ENCODE results near the gene NAP1L4. TPM values are rescaled to one million over a fixed set of nuclear protein-coding genes. Genes with fewer than 3 reads are reported as not detected.

NAP1L4 gene
- total RNA-seq, 1 donor from 2014 or later = 171 TPM

DNA sequence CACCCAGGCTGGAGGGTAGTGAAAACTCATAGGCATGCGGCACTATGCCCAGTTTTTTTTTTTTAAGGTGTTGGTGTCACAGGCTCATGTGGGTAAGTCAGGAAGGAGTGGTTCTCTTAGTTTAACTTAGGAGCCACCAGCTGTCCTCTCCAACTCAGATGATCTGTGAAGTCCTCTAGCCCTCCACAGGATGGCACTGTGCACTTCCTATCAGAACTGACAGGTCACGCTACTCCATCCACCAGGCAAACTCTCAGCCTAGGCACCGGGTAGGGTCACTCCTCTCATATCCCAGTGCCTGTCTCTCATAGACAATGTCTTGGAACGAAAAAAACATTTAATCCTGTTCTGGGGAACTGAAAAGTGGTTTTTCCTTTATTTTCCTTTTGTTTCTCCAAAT is 16.5 kb downstream of the NAP1L4 start:
- no peaks in the 10 kb centered on the region for H3K9me3 Mint-ChIP-seq
- no peaks in the 10 kb centered on the region for H3K4me1 Mint-ChIP-seq
- H3K27ac Mint-ChIP-seq = no peak overlapping the region
- no peak overlapping the region for H3K4me3 Mint-ChIP-seq
- DNase-seq (ENCODE audit: low spot score in 2 of 2, unreplicated experiment in 2 of 2) = no peak
- peaks cover 36% of the 10 kb centered on the region for H3K36me3 Mint-ChIP-seq
- no peak for TF ChIP-seq CTCF (IDR thresholded peaks at IDR 0.05; ENCODE audit: unreplicated experiment)
- no peaks in the 10 kb centered on the region for H3K27me3 Mint-ChIP-seq (ENCODE audit: low read depth)

DNA sequence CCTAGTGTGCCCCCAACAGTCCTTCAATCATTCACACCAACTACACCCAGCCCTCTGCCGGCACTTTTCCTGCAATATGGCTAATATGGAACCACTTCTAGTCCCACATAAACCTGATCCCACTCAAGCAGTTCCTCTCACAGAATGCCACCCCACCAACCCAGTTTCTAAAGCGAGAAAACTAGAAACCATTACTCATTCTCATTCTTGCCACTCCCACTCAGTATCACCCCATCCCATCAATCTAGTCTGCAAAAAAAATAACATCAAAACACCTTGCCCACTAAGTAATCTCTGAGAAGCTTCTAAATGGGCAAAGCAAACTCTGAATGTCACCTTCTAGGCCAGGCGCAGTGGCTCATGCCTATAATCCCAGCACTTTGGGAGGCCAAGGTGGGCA is 17.9 kb downstream of the NAP1L4 start:
- no peaks in the 10 kb centered on the region for H3K27me3 Mint-ChIP-seq (ENCODE audit: low read depth)
- H3K4me3 Mint-ChIP-seq = no peak overlapping the region
- H3K36me3 Mint-ChIP-seq = peaks cover 49% of the 10 kb centered on the region
- H3K4me1 Mint-ChIP-seq = no peaks in the 10 kb centered on the region
- no peak for TF ChIP-seq CTCF (IDR thresholded peaks at IDR 0.05; ENCODE audit: unreplicated experiment)
- H3K9me3 Mint-ChIP-seq = no peaks in the 10 kb centered on the region
- DNase-seq (ENCODE audit: low spot score in 2 of 2, unreplicated experiment in 2 of 2) = no peak
- no peak overlapping the region for H3K27ac Mint-ChIP-seq

DNA sequence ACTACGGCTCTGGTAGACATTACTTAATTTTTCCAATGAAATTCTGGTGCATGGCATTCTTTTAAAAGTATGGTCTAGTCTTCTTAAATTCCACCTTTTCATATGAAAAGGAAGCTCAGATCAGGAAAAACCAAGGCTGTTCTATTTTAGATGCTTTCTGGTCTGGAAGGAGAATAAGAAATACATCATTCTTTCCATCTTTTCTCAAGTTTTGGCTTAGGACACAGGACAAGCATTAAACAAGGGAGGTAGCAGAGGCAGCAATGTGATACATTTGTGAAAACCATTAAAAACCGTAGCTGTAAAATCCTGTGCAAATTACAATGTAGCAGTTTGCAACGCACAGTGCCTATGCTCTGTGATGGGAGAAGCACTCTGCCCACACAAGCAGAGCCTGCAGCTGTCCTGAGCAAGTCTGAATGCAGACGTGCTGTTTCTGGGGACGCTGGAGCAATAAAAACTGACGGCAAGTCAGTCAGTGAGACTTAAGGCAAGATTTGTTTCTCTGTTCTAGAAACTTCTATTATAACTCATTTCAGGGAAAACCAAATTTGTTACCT is 23.7 kb downstream of the NAP1L4 start:
- no peak for TF ChIP-seq CTCF (IDR thresholded peaks at IDR 0.05; ENCODE audit: unreplicated experiment)
- H3K27ac Mint-ChIP-seq = no peak overlapping the region
- no peak for DNase-seq (ENCODE audit: low spot score in 2 of 2, unreplicated experiment in 2 of 2)
- no peaks in the 10 kb centered on the region for H3K9me3 Mint-ChIP-seq
- no peaks in the 10 kb centered on the region for H3K4me1 Mint-ChIP-seq
- peaks cover 59% of the 10 kb centered on the region for H3K36me3 Mint-ChIP-seq
- H3K4me3 Mint-ChIP-seq = no peak overlapping the region
- H3K27me3 Mint-ChIP-seq (ENCODE audit: low read depth) = no peaks in the 10 kb centered on the region

DNA sequence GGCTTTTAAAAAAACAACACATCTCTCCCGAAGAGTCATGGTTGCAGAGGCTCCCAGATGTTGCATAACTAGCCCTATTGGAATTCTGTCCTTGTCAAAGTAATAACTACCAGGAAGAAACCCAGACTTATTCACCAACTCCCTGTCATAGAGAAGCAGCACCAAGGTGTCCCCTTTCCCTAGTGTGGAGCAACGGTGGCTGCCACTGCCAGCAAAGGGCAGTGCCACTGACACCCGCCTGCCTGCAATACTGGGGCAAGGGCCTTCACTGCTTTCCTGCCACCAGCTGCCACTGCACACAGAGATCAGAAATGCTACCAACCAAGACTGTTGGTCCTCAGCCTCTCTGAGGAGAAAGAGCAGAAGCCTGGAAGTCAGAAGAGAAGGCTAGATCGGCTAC is 27.3 kb downstream of the NAP1L4 start:
- TF ChIP-seq CTCF (IDR thresholded peaks at IDR 0.05; ENCODE audit: unreplicated experiment) = no peak
- H3K4me3 Mint-ChIP-seq = no peak overlapping the region
- no peaks in the 10 kb centered on the region for H3K27me3 Mint-ChIP-seq (ENCODE audit: low read depth)
- H3K9me3 Mint-ChIP-seq = no peaks in the 10 kb centered on the region
- no peak overlapping the region for H3K27ac Mint-ChIP-seq
- no peak for DNase-seq (ENCODE audit: low spot score in 2 of 2, unreplicated experiment in 2 of 2)
- no peaks in the 10 kb centered on the region for H3K4me1 Mint-ChIP-seq
- H3K36me3 Mint-ChIP-seq = peaks cover 73% of the 10 kb centered on the region

DNA sequence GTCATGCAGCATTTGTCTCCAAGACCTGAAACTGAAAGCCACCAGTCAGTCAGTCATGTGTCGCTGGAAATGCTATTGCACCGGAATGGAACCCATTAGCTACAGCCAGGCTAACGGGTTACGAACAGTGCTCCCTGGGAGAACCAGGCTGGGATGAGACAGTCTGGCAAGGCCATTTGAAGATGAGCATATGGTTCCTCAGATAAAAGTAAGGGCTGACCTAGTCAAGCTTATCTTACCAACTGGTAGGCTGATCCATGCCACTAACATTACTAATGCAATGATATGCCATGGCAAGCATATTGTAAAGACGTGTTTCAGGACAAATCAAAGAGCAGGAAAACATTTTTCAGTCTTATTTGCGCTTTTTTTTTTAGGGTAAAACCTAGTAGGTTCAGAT is 28.4 kb downstream of the NAP1L4 start:
- TF ChIP-seq CTCF (IDR thresholded peaks at IDR 0.05; ENCODE audit: unreplicated experiment) = no peak
- Mint-ChIP-seq H3K27me3 (ENCODE audit: low read depth) (no peaks in the 10 kb centered on the region), H3K4me3 (no peak overlapping the region), H3K27ac (no peak overlapping the region), H3K9me3 (no peaks in the 10 kb centered on the region), H3K36me3 (peaks cover 72% of the 10 kb centered on the region), H3K4me1 (no peaks in the 10 kb centered on the region)
- DNase-seq (ENCODE audit: low spot score in 2 of 2, unreplicated experiment in 2 of 2) = no peak

Measured in mesothelial cell of epicardium (in vitro differentiated cells).